K562 (cell line): Measurements from ENCODE around the gene CDKL4. TPM values are rescaled to one million over a fixed set of nuclear protein-coding genes. Genes with fewer than 3 reads are reported as not detected.

Experiments
- ATAC-seq: fragments of 200-7000 bp; cut with Tn5 transposase; 3 replicates; pipeline ENCODE4 v1.9.1; 2020; ENCODE audit warnings: moderate library complexity
- BruUV-seq: library from RNA; stranded (reverse); fragments of 400-500 nt; replicated peaks from 2 replicates; lab custom pipeline; 2021; lab: Mats Ljungman, UMichigan
- CTCF ChIA-PET: fragments of 300-600 bp; formaldehyde crosslinking; extraction: SDS; loops from one replicate; lab custom pipeline; 2021; ENCODE audit warnings: low intra/inter-chr PET ratio; lab: Yijun Ruan, JAX
- POLR2A ChIA-PET: fragments of 300-600, 350-650 bp; sonication (Branson Sonifier 250); formaldehyde crosslinking; extraction: SDS; loops from one replicate; lab custom pipeline; 2021; ENCODE audit warnings: antibody characterized with exemption, inconsistent platforms; lab: Yijun Ruan, JAX
- DNase-seq, 4 experiments: peaks; one replicate each; pipeline versions ENCODE4 v3.0.0 to v3.0.0-alpha.2; 2011 to 2018; ENCODE audit warnings: low spot score in 3 of 4, mixed read lengths in 3 of 4; ENCODE audit errors: extremely low read depth in 1 of 4
- FAIRE-seq: peaks from 2 replicates; lab custom pipeline; 2011; peaks lifted over from hg19 to GRCh38; lab: Jason Lieb, UNC
- H2AFZ ChIP-seq: 2 replicates; pipeline ENCODE4 v1.6.0; 2011; ENCODE audit warnings: low read depth, low read length, control low read depth, inconsistent platforms
- H3K27ac ChIP-seq: fragments of 200-600 bp; 3 replicates; pipeline ENCODE4 v1.8.0; 2011; ENCODE audit warnings: low read depth, mild to moderate bottlenecking, control low read depth, inconsistent platforms, low read length, moderate library complexity, mixed read lengths; ENCODE audit errors: extremely low read depth
- H3K27me3 ChIP-seq, 2 experiments: fragments of 300-600 bp in 1 of 2; 2 replicates in 1 of 2; 3 replicates in 1 of 2; pipeline versions ENCODE4 v1.6.0 to v1.8.0; 2011; ENCODE audit warnings: inconsistent platforms in 2 of 2, low read length in 2 of 2, mild to moderate bottlenecking in 1 of 2, mixed read lengths in 1 of 2, moderate library complexity in 1 of 2; ENCODE audit not compliant: control insufficient read depth in 2 of 2, insufficient read depth in 2 of 2
- H3K36me3 ChIP-seq: fragments of 300-600 bp; 3 replicates; pipeline ENCODE4 v1.8.0; 2011; ENCODE audit warnings: mild to moderate bottlenecking, low read length, inconsistent platforms; ENCODE audit not compliant: control insufficient read depth, insufficient read depth
- H3K4me1 ChIP-seq, 2 experiments: fragments of 200-600 bp in 1 of 2; replicated peaks in 1 of 2; 2 replicates in 1 of 2; 3 replicates in 1 of 2; pipeline versions ENCODE4 v1.5.1 to v1.8.0; 2011; ENCODE audit warnings: inconsistent platforms in 2 of 2, low read length in 2 of 2, mild to moderate bottlenecking in 1 of 2, mixed read lengths in 1 of 2, moderate library complexity in 1 of 2; ENCODE audit not compliant: control insufficient read depth in 2 of 2, insufficient read depth in 2 of 2
- H3K4me2 ChIP-seq: 2 replicates; pipeline ENCODE4 v1.6.1; 2011; ENCODE audit warnings: low read length, control low read depth, inconsistent platforms, mixed read lengths; ENCODE audit not compliant: insufficient read depth
- H3K4me3 ChIP-seq: fragments of 200-600 bp; sonication (generic), shearing (Covaris generic); 2 replicates; pipeline ENCODE4 v1.5.1; 2016; ENCODE audit warnings: control low read depth, inconsistent platforms
- H3K79me2 ChIP-seq: fragments of 200-600 bp; 3 replicates; pipeline ENCODE4 v1.8.0; 2011; ENCODE audit warnings: low read length, inconsistent platforms; ENCODE audit not compliant: control insufficient read depth, insufficient read depth
- H3K9ac ChIP-seq, 2 experiments: 2 replicates each; pipeline versions ENCODE4 v1.6.0 to v1.6.1; 2011; ENCODE audit warnings: low read depth in 2 of 2, low read length in 2 of 2, control low read depth in 1 of 2, inconsistent platforms in 1 of 2, mild to moderate bottlenecking in 1 of 2, mixed read lengths in 1 of 2; ENCODE audit not compliant: insufficient read depth in 1 of 2
- H3K9me1 ChIP-seq: one replicate; pipeline ENCODE4 v1.6.0; 2011; ENCODE audit warnings: inconsistent platforms, mild to moderate bottlenecking, low read length, moderate library complexity; ENCODE audit not compliant: control insufficient read depth, insufficient read depth
- H3K9me3 ChIP-seq: replicated peaks from 2 replicates; pipeline ENCODE4 v1.5.1; 2011; ENCODE audit warnings: low read depth, low read length, inconsistent platforms; ENCODE audit not compliant: control insufficient read depth, insufficient read depth
- H4K20me1 ChIP-seq: replicated peaks from 2 replicates; pipeline ENCODE4 v1.6.1; 2011; ENCODE audit warnings: low read length, inconsistent platforms, mixed read lengths; ENCODE audit not compliant: control insufficient read depth, insufficient read depth
- ARID1B ChIP-seq: fragments of 450-650 bp; IDR thresholded peaks from 2 replicates; pipeline ENCODE4 v1.6.1; 2016; ENCODE audit warnings: antibody characterized with exemption, mild to moderate bottlenecking, inconsistent platforms
- ELF1 ChIP-seq: fragments of 200-800 bp; sonication (Bioruptor generic); IDR thresholded peaks from 2 replicates; pipeline ENCODE4 v1.6.1; 2016; ENCODE audit warnings: missing genetic modification characterization, missing compliant biosample characterization
- FOXK2 ChIP-seq, 2 experiments: fragments of 450-650 bp; IDR thresholded peaks in 1 of 2; conservative IDR thresholded peaks in 1 of 2; 2 replicates each; pipeline ENCODE4 v1.6.1; 2016; ENCODE audit warnings: low read depth in 2 of 2, mild to moderate bottlenecking in 1 of 2
- NCOA6 ChIP-seq: fragments of 450-650 bp; IDR thresholded peaks from 2 replicates; pipeline ENCODE4 v1.6.1; 2017; ENCODE audit warnings: mild to moderate bottlenecking
- PML ChIP-seq: IDR thresholded peaks from 2 replicates; pipeline ENCODE4 v1.6.1; 2012; ENCODE audit warnings: low read length, inconsistent platforms
- POLR3A ChIP-seq: IDR thresholded peaks from 2 replicates; pipeline ENCODE4 v1.6.1; 2011; ENCODE audit warnings: borderline replicate concordance, mild to moderate bottlenecking, moderate library complexity; ENCODE audit not compliant: insufficient read length, insufficient read depth; ENCODE audit errors: extremely low read depth
- ZFPM2 ChIP-seq: fragments of 250-450 bp; sonication (Bioruptor Pico); IDR thresholded peaks from 2 replicates; pipeline ENCODE4 v1.5.1; 2022; ENCODE audit warnings: mild to moderate bottlenecking
- ZNF584 ChIP-seq: fragments of 200-800 bp; sonication (Bioruptor generic); IDR thresholded peaks from 2 replicates; pipeline ENCODE4 v1.6.1; 2016; ENCODE audit warnings: low read depth, mild to moderate bottlenecking, missing genetic modification characterization, missing compliant biosample characterization
- ZNF766 ChIP-seq: fragments of 200-800 bp; sonication (Bioruptor generic); conservative IDR thresholded peaks from 2 replicates; pipeline ENCODE4 v1.6.1; 2016; ENCODE audit warnings: missing genetic modification characterization, missing compliant biosample characterization
- ZNF780A ChIP-seq: fragments of 250-450 bp; sonication (Bioruptor Pico); IDR thresholded peaks from 2 replicates; pipeline ENCODE4 v1.5.0; 2021; ENCODE audit warnings: mild to moderate bottlenecking
- WGBS: fragments of 100-300 bp; shearing (Covaris generic); methylation state at CpG from one replicate; pipeline ENCODE4 v1.1.6; 2016; ENCODE audit warnings: low coverage, mixed read lengths; ENCODE audit not compliant: insufficient coverage; ENCODE audit errors: missing lambda C conversion rate; 5-methylcytosine and 5-hydroxymethylcytosine counted together
- in situ Hi-C: fragments of 300-500 bp; cut with MboI; formaldehyde crosslinking; loops from 4 replicates; pipeline ENCODE4 v1.15.0; 2018; ENCODE audit warnings: inconsistent platforms, mixed read lengths
- intact Hi-C: fragments of 100-400 bp; cut with micrococcal nuclease; formaldehyde crosslinking; loops from 2 replicates; pipeline ENCODE4 v1.14.2; 2022
- polyA plus RNA-seq, 8 experiments: library from polyadenylated mRNA; depleted of rRNA in 4 of 8; stranded (reverse) in 5 of 8; unstranded in 3 of 8; fragments of >200 nt; fragmentation: Nextera tagmentation in 2 of 8; fragmentation: Illumina TruSeq in 1 of 8; extraction: Ambion mirVana in 2 of 8; extraction: Trizol in 1 of 8; gene quantifications; 2 replicates each; pipeline versions ENCODE4 v1.2.1 to v1.2.3, GENCODE V29; 2011 to 2014; ENCODE audit warnings: inconsistent platforms in 1 of 8, missing spikeins in 1 of 8
- total RNA-seq, 7 experiments: library from RNA; depleted of rRNA in 6 of 7; stranded (reverse); fragments of >200 nt in 6 of 7; fragmentation: Illumina TruSeq in 2 of 7; extraction: Trizol in 2 of 7; gene quantifications; 2 replicates each; pipeline versions ENCODE4 v1.2.1 to v1.2.3, GENCODE V29; 2011 to 2021; ENCODE audit warnings: low replicate concordance in 1 of 7
- TF ChIP-seq, protein P1 (sequence below): fragments of 450-650 bp; formaldehyde crosslinking; IDR thresholded peaks from 2 replicates; pipeline ENCODE4 v1.4.0; 2020; ENCODE audit warnings: mild to moderate bottlenecking, moderate library complexity
- TF ChIP-seq, protein P2 (sequence below), 2 experiments: fragments of 250-450 bp in 1 of 2; fragments of 450-650 bp in 1 of 2; sonication (Bioruptor Pico) in 1 of 2; IDR thresholded peaks; 2 replicates each; pipeline versions ENCODE4 v1.6.1 to v1.8.0; 2016 to 2021; ENCODE audit warnings: mild to moderate bottlenecking in 2 of 2, moderate library complexity in 2 of 2, missing compliant biosample characterization in 1 of 2, missing genetic modification characterization in 1 of 2
- TF ChIP-seq, protein P3 (sequence below): fragments of 250-450 bp; sonication (Bioruptor Pico); IDR thresholded peaks from 2 replicates; pipeline ENCODE4 v1.5.0; 2020; ENCODE audit warnings: mild to moderate bottlenecking, borderline replicate concordance
- TF ChIP-seq, protein P4 (sequence below), 2 experiments: fragments of 450-650 bp; IDR thresholded peaks; 2 replicates each; pipeline ENCODE4 v1.6.1; 2016
- TF ChIP-seq, protein P5 (sequence below): fragments of 450-650 bp; formaldehyde crosslinking; IDR thresholded peaks from 2 replicates; pipeline ENCODE4 v1.4.0; 2020; ENCODE audit warnings: mild to moderate bottlenecking, moderate library complexity

Gene CDKL4
- total and polyA plus RNA-seq, 9 of the 15 experiments (the other 6 are each of a cell fraction or from before 2014, with no cell fraction given) = not detected

DNA sequence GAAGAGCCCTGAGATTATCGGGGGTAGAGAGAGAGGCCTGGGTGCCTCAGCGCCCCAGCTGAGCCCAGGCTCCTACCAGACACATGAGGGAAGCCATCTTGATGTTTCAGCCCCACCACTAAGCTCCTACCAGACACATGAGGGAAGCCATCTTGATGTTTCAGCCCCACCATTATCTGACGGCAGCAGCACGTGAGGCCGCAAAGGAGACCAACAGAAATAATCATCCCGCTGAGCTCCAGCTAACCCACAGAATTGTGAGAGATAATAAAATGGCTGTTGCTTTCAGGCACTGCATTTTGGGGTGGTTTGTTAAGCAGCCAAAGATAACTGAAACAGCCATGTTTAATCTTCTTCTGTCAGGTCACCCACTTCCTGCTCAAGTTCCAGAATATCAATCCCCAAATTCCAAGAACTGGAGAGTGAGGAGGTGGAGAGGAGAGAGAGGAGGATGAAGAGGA, 93.6 kb downstream of the CDKL4 start:
- whole genome bisulfite sequencing = 19% methylated on average over 5 of the region's 6 CpGs
- ATAC-seq = peak; percentile 55
- Histone ChIP-seq H3K4me2 (peak overlapping the region; percentile 42), H3K36me3 (no peaks in the 10 kb centered on the region; the same call in 2 of the 3 replicates), H3K27ac (peak overlapping the region; percentile 85), H3K79me2 (no peaks in the 10 kb centered on the region), H3K4me3 (no peak overlapping the region), H3K9me1 (no peaks in the 10 kb centered on the region), H3K9me3 (peaks cover 4% of the 10 kb centered on the region; the same call in 1 of the 2 replicates), H2AFZ (peak overlapping the region; percentile 99), H4K20me1 (no peaks in the 10 kb centered on the region), H3K27me3 (no peaks in the 10 kb centered on the region), H3K9ac (peak overlapping the region; percentile 6 to 48; a peak in 3 of 4 replicates), H3K4me1 (peaks cover 15 to 16% of the 10 kb centered on the region in 2 experiments; a peak in 4 of 5 replicates)
- BruUV-seq = no TSS peak
- POLR2A ChIA-PET = no interaction called here
- FAIRE-seq = peak; percentile 66
- in situ Hi-C loops (no loop called here), intact Hi-C loops (no loop called here)
- peak in 2 of 4 experiments; percentile 18 to 73 for DNase-seq
- CTCF ChIA-PET = no interaction called here
- no peak for TF ChIP-seq NCOA6
- TF ChIP-seq PML = no peak
- TF ChIP-seq ZFPM2 (CRISPR knock-in tag) = 0 out of 2 replicates have a peak, but pooled peaks have one; percentile 35
- TF ChIP-seq, protein P1, sequence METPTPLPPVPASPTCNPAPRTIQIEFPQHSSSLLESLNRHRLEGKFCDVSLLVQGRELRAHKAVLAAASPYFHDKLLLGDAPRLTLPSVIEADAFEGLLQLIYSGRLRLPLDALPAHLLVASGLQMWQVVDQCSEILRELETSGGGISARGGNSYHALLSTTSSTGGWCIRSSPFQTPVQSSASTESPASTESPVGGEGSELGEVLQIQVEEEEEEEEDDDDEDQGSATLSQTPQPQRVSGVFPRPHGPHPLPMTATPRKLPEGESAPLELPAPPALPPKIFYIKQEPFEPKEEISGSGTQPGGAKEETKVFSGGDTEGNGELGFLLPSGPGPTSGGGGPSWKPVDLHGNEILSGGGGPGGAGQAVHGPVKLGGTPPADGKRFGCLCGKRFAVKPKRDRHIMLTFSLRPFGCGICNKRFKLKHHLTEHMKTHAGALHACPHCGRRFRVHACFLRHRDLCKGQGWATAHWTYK (CRISPR knock-in tag) = peak; percentile 99
- TF ChIP-seq ZNF584 = peak; percentile 98
- TF ChIP-seq FOXK2 (conservative IDR thresholded peaks at IDR 0.05 in 1 of 2, IDR thresholded peaks at IDR 0.05 in 1 of 2; ENCODE audit: low read depth in 2 of 2) = peak; percentile 17 to 27; a peak in 1 of 4 replicates
- TF ChIP-seq, protein P2, sequence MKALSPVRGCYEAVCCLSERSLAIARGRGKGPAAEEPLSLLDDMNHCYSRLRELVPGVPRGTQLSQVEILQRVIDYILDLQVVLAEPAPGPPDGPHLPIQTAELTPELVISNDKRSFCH (CRISPR knock-in tag; IDR thresholded peaks at IDR 0.05) = peak; percentile 64; the same call in 1 of the 2 replicates
- TF ChIP-seq, protein P2 (tag; IDR thresholded peaks at IDR 0.05) = peak; percentile 100
- TF ChIP-seq, protein P3, sequence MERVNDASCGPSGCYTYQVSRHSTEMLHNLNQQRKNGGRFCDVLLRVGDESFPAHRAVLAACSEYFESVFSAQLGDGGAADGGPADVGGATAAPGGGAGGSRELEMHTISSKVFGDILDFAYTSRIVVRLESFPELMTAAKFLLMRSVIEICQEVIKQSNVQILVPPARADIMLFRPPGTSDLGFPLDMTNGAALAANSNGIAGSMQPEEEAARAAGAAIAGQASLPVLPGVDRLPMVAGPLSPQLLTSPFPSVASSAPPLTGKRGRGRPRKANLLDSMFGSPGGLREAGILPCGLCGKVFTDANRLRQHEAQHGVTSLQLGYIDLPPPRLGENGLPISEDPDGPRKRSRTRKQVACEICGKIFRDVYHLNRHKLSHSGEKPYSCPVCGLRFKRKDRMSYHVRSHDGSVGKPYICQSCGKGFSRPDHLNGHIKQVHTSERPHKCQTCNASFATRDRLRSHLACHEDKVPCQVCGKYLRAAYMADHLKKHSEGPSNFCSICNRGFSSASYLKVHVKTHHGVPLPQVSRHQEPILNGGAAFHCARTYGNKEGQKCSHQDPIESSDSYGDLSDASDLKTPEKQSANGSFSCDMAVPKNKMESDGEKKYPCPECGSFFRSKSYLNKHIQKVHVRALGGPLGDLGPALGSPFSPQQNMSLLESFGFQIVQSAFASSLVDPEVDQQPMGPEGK (CRISPR knock-in tag) = peak; percentile 88
- TF ChIP-seq, protein P4, sequence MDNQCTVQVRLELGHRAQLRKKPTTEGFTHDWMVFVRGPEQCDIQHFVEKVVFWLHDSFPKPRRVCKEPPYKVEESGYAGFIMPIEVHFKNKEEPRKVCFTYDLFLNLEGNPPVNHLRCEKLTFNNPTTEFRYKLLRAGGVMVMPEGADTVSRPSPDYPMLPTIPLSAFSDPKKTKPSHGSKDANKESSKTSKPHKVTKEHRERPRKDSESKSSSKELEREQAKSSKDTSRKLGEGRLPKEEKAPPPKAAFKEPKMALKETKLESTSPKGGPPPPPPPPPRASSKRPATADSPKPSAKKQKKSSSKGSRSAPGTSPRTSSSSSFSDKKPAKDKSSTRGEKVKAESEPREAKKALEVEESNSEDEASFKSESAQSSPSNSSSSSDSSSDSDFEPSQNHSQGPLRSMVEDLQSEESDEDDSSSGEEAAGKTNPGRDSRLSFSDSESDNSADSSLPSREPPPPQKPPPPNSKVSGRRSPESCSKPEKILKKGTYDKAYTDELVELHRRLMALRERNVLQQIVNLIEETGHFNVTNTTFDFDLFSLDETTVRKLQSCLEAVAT (IDR thresholded peaks at IDR 0.05) = no peak
- TF ChIP-seq, protein P5, sequence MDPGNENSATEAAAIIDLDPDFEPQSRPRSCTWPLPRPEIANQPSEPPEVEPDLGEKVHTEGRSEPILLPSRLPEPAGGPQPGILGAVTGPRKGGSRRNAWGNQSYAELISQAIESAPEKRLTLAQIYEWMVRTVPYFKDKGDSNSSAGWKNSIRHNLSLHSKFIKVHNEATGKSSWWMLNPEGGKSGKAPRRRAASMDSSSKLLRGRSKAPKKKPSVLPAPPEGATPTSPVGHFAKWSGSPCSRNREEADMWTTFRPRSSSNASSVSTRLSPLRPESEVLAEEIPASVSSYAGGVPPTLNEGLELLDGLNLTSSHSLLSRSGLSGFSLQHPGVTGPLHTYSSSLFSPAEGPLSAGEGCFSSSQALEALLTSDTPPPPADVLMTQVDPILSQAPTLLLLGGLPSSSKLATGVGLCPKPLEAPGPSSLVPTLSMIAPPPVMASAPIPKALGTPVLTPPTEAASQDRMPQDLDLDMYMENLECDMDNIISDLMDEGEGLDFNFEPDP = peak; percentile 92
- TF ChIP-seq POLR3A = no peak
- TF ChIP-seq ZNF780A (CRISPR knock-in tag) = no peak
- peak; percentile 70 for TF ChIP-seq ARID1B
- TF ChIP-seq ZNF766 (CRISPR knock-in tag) = peak; percentile 97
- no peak for TF ChIP-seq ELF1
